Right renal cortex interstitium (tissue), 3 donors: ENCODE data around the gene C1QL4. TPM values are rescaled to one million over a fixed set of nuclear protein-coding genes. Genes with fewer than 3 reads are reported as not detected.
"Not testable (repeated sequence)": the region's sequence is repeated elsewhere in the genome, so short reads cannot be mapped to it uniquely, and the experiment has no call there.

ENCODE experiments used
- DNase-seq, 3 donors: peaks; one replicate each; pipeline ENCODE4 v3.0.0-alpha.2; 2013; ENCODE audit warnings: low read depth in 3 of 3, low spot score in 2 of 3
- polyA plus RNA-seq, 3 donors: library from polyadenylated mRNA; unstranded; fragments of 120-200 nt; gene quantifications; one replicate each; pipeline ENCODE4 v1.2.1, GENCODE V29; 2013; ENCODE audit not compliant: insufficient read length in 3 of 3

Gene C1QL4
- polyA plus RNA-seq, 3 donors = 0.94 to 1.5 (median 0.99) TPM

DNA sequence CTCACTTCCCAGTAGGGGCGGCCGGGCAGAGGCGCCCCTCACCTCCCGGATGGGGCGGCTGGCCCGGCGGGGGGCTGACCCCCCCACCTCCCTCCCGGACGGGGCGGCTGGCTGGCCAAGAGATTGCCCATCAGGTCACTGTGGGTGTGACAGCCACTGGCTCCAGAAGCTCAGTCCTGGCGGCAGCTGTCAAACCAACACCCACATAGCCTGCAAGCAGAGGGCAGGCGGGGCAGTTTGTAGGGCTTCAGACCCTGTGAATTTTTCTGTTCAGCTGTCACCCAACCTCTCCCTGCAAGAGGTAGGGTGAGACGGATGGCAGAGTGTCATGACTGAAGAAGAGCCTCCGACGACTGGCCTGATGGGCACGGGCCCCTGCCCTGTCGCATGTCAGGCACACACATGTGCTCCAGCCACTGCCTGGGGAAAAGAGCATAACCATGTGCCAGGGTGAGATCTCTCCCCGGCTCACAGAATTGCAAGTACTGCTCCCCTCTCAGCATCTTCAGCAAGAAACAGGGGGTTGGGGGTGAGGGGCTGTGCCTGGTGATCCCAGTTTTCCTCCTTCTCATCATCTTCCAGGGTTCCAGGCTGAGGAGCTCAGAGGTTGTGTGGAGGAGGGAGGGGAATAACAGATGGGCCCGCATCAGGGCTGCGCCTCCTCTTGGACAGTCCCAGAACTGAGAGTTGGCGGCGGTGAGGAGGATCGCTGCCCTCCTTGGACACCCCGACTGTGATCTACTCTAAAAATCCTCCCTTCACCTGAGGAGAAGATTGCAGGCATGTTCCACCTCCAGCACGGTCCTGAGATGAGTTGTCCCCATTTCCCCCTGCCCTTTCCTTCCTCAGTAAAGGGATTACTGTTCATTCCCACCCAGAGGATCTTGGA is 53.2 kb downstream of the C1QL4 start:
- DNase-seq = no peak

DNA sequence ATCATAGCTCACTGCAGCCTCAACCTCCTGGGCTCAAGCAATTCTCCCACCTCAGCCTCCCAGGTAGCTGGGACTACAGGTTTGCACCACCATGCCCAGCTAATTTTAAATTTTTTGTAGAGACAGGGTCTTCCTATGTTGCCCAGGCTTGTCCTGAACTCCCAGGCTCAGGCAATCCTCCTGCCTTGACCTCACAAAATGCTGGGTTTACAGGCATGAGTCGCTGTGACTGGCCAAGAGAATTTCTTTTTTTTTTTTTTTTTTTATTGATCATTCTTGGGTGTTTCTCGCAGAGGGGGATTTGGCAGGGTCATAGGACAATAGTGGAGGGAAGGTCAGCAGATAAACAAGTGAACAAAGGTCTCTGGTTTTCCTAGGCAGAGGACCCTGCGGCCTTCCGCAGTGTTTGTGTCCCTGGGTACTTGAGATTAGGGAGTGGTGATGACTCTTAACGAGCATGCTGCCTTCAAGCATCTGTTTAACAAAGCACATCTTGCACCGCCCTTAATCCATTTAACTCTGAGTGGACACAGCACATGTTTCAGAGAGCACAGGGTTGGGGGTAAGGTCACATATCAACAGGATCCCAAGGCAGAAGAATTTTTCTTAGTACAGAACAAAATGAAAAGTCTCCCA is 54.1 kb downstream of the C1QL4 start:
- DNase-seq = not testable (repeated sequence)

Other genes starting within 250 kb of the C1QL4 start
- gene DHH, start 242.4 kb downstream of the C1QL4 start, polyA plus RNA-seq = under 1 TPM; 0.25 to 0.44 (median 0.33) TPM
- 10 to 100 TPM; 49.5 to 69.1 (median 57.0) TPM for gene LMBR1L, start 226.3 kb downstream of the C1QL4 start, polyA plus RNA-seq
- 1,000 to 10,000 TPM; 1,080 to 1,130 (median 1,124) TPM for gene TUBA1B, start 205.8 kb downstream of the C1QL4 start, polyA plus RNA-seq
- 100 to 1,000 TPM; 429 to 512 (median 485) TPM for gene TUBA1A, start 148.1 kb downstream of the C1QL4 start, polyA plus RNA-seq
- 100 to 1,000 TPM; 142 to 183 (median 163) TPM for gene TUBA1C, start 72.1 kb downstream of the C1QL4 start, polyA plus RNA-seq
- under 1 TPM; 0.17 to 0.28 (median 0.27) TPM for gene PRPH, start 42.0 kb downstream of the C1QL4 start, polyA plus RNA-seq
- 10 to 100 TPM; 16.1 to 18.2 (median 17.6) TPM for gene TROAP, start 13.9 kb downstream of the C1QL4 start, polyA plus RNA-seq
- 10 to 100 TPM; 18.3 to 20.8 (median 19.6) TPM for gene DNAJC22, start 9.7 kb upstream of the C1QL4 start, polyA plus RNA-seq
- gene SPATS2, start 30.3 kb upstream of the C1QL4 start, polyA plus RNA-seq = 10 to 100 TPM; 44.3 to 56.9 (median 48.8) TPM
- gene KCNH3, start 201.8 kb upstream of the C1QL4 start, polyA plus RNA-seq = 1 to 10 TPM; 3.9 to 4.8 (median 4.2) TPM
- 10 to 100 TPM; 64.1 to 69.2 (median 66.2) TPM for gene MCRS1, start 231.0 kb upstream of the C1QL4 start, polyA plus RNA-seq